GM21717 (cell line): ENCODE results near the gene CCDC88A.
A peak's percentile ranks its signal among the peaks of the same experiment; 100 is the strongest.
"Not testable (repeated sequence)": the region's sequence is repeated elsewhere in the genome, so short reads cannot be mapped to it uniquely, and the experiment has no call there.

Experiments
- ATAC-seq: cut with Tn5 transposase; IDR thresholded peaks from one replicate; pipeline ENCODE4 v1.9.1; 2021; ENCODE audit warnings: mild to moderate bottlenecking, moderate library complexity; ENCODE audit not compliant: unreplicated experiment

Gene CCDC88A

GRCh38 chr2:55311444-55311870, 108.2 kb downstream of the CCDC88A start:
- ATAC-seq = peak; percentile 92

DNA sequence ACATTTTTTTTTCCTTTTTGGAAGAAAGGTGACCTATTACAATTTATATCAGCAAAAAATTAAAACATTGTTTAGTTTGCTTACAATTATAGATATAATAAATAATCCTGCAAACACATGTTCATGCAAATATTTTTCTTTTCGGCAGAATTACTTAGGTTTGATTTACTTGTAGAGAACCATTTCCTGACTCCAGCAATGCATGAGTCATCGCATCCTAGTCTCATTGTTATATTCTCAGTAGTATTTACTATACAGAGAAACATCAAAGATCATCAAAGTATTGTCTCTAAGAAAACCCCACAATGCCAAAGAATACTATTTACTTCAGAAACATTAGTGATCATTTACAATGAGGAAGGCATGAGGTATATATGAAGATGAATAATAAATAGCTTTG, 110.2 kb downstream of the CCDC88A start:
- no peak for ATAC-seq

- ATAC-seq = peak; percentile 87
Measured at GRCh38 chr2:55302241-55302640, 117.4 kb downstream of the CCDC88A start.

DNA sequence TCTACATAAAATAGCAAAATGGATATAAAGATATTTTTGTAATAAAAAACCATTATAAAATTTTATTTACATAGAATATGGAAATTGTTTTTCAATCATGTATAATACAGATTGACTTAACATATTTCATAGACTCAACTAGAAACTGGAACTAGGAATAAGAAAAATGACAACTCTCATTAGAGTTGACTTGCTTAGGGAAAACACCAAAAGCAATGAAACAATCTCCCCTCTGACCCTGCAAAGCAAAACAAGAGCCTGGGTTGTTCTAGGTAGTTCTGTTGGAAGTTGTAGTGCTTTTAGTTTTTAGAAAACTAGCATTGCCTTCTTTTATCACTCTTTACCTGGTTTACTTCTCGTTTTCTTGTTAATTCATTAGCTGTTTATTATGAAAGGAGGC, 118.4 kb downstream of the CCDC88A start:
- peak; percentile 42 for ATAC-seq

DNA sequence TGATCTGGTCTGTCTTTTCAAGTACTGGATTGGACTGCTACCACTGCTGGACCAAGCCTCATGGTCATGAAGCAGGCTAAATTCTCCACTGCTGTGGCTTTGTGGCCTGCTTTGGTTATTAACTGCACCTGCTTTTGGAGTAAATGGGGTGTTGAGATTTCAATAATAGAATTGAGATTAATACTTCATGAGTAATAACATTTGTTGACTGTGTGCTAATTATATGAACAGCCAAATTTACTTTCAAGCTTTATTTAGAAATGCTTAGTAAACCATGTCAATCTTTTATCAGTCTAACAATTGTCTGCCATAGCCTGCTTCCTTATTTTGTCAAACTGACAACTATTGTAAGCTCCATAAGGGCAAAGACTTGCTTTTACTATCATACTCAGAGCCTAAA, 123.3 kb downstream of the CCDC88A start:
- ATAC-seq = no peak

GRCh38 chr2:55283083-55283482, 136.6 kb downstream of the CCDC88A start:
- ATAC-seq = no peak

DNA sequence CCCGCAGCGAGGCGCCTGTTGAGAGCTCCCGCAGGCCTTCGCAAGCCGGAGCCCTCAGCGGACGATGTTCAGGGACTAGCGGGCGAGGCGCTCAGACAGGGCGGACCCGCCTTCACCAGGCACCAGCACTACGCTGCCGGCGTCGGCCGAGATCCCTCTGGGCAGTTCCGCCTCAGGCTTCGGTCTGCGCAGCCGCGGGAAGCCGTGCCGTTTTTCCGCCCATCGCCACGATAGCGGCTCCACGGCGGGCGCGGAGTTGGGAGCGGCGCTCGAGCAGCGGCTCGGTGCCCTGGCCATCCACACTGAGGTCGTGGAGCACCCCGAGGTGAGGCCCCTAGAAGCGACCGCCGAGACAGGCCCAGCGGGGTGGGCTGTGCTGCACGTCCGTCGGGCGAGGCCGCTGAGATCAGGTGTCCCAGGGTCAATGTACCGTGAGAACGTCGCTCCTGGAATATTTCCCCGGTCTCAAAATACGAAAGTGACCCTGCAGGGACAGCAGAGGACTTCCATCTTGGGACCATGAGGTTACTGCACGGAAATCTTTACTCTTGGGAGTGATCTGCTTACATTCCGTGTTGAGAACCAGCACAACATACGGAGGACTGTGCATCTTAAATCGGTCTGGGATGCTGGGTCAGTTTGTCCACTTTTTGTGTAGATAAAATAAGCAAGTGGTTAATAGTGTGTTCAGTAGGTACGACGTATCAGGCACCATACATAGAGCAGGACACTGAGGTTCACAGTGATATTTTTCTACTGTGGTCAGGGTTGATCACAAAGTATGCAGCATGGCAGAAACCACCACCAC, 137.3 kb downstream of the CCDC88A start:
- ATAC-seq = peak; percentile 98

DNA sequence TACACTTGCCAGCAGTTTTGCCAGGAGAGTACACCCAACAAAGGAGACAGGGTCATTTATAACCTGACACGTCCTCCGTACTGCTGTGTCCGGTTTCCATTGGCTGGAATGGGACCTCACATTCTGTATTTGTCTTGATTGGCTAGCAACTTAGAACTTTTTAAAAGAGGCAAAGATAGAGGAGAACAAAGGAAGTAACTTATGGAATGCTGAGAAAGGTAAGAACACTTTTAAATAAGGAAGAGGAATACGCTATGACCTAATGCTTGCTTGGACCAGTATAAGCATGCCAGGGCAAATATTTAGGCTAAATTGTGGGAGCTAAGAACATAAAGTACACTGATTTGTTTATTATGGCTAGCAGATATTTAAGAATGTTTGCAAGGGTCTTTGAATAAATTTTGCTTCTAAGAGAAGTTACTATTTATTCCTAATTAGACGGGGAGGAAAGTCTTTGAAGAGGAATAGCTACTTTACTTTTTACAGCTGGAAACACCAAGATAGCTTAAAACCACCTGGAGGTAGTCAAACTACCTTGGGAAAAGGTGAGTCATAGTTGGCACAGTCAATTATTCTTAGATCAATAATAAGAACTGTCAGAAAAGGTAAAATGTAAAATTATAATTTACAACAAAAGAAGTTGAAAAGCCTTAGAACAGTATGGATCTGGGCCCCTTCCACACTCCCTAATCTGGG, 138.7 kb downstream of the CCDC88A start:
- not testable (repeated sequence) for ATAC-seq

GRCh38 chr2:55279859-55280424, 139.7 kb downstream of the CCDC88A start:
- ATAC-seq = not testable (repeated sequence)

DNA sequence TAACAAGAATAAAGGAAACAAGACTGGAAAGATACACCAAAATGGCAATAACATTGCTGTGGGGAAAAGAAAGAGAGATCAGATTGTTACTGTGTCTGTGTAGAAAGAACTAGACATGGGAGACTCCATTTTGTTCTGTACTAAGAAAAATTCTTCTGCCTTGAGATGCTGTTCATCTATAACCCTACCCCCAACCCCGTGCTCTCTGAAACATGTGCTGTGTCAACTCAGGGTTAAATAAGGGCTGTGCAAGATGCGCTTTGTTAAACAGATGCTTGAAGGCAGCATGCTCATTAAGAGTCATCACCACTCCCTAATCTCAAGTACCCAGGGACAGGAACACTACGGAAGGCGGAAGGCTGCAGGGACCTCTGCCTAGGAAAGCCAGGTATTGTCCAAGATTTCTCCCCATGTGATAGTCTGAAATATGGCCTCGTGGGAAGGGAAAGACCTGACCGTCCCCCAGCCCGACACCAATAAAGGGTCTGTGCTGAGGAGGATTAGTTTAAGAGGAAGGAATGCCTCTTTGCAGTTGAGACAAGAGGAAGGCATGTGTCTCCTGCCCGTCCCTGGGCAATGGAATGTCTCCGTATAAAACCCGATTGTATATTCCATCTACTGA, 140.3 kb downstream of the CCDC88A start:
- ATAC-seq = not testable (repeated sequence)

- ATAC-seq = no peak
Measured at GRCh38 chr2:55277310-55277709, 142.3 kb downstream of the CCDC88A start.

- ATAC-seq = not testable (repeated sequence)
Measured at GRCh38 chr2:55274346-55274745, 145.3 kb downstream of the CCDC88A start.

DNA sequence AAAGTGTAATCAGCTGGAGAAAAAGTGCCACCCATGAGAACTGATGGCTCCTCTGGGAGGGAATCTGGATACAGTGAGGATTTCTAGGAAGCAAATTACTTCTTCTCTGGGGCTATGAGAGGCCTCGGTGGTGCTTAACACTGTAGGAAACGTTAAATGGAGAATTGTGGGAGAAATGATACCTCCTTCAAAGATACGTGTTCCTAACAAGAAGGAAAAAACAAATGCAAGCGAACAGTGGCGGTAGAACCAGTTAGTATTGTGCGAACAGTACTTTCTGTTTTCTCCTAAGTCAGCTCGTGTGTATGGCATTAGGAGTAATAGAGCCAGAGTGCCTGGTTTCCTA, 150.0 kb downstream of the CCDC88A start:
- no peak for ATAC-seq

DNA sequence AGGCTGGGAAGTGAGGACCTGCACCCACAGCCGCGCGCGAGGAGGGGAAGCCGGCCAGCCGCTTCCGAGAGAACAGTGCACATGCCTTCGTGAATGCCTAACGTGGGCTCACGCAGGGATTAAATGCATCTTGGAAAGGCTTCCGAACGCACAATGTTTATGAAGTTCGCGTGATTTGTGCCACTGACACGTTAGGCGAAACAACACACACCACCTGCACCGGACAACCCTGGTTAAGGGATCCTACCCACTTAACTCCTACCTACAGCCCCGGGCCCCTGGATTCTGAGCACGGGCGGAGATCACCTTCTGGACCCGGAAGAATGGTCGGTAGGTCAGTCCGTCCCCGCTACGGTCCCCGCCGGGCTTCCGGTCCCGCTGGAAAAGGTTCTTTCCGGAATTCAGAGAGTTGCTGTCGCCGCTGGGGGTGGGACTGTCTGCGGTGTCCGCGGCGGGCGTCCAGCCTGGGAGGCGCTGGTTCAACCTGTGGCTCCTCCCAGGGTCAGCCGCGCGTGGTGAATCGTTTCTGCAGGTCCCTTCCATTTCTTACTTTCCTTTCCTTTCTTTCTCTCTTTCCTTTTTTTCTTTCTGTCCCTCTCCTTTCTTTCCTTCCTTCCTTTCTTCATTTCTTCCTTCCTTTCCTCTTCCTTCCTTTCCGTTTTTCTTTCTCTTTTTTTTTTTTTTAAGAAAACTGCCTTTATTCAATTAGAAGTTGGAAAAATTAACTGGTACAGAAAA, 150.6 kb downstream of the CCDC88A start, which contains the start of gene MTIF2:
TSS of gene MTIF2 (minus strand) at position 325 of the 738 bp plus-strand sequence. CDS start 5,373 bp downstream, outside the sequence.
- peak; percentile 97 for ATAC-seq

GRCh38 chr2:55268288-55268906, 151.3 kb downstream of the CCDC88A start:
- ATAC-seq = peak; percentile 7

- not testable (repeated sequence) for ATAC-seq
Measured at GRCh38 chr2:55259586-55259985, 160.1 kb downstream of the CCDC88A start.

DNA sequence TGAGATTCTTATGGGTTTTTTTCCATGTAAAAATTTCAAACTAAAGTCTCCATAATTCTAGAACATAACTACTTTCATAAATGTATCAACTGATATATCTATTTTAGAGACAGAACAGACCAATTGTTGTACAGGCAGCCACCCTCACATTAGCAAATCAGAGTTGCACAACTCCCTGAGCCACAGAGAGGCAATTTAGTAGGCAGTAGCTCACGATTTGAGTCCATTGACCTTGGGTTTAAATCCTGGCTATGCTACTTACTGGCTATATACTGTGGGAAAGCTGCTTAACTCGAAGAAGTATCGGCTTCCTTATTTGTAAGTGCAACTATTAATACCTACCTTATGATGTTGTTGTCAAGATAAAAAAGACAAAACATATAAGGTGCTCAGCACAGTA, 166.8 kb downstream of the CCDC88A start:
- no peak for ATAC-seq

DNA sequence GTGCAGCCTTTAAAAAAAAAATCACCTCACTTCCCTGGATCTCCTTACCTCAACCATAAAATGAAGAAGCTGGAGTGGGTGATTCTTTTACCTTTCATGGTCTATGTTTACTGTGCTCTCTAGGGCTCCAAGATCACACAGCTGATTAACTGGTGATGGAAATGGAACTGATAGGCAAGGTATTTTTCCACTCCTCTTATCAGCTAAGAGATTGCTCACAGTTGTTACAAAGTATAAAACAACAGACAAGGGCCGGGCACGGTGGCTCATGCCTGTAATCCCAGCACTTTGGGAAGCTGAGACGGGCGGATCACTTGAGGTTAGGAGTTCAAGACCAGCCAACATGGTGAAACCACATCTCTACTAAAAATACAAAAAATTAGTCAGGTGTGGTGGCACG, 172.6 kb downstream of the CCDC88A start:
- no peak for ATAC-seq

DNA sequence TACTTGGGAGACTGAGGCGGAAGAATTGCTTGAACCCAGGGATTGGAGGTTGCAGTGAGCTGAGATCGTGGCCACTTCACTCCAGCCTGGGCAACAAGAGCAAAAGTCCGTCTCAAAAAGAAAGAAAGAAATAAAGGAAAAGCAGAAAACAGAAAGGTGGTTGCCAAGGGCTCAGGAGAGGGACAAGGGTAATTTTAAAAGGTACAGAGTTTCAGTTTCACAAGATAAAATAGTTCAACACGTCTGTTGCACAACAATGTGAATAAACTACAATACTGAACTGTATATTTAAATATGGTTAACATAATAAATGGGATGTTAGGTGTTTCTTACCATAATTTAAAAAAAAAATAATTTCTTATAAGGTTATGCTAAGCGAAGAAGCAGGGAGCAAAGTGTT, 174.2 kb downstream of the CCDC88A start:
- ATAC-seq = no peak

GRCh38 chr2:55242617-55243016, 177.0 kb downstream of the CCDC88A start:
- ATAC-seq = no peak
